Colonic mucosa (tissue), 4 donors: Measurements from ENCODE around the gene CLCA2. TPM values are rescaled to one million over a fixed set of nuclear protein-coding genes. Genes with fewer than 3 reads are reported as not detected.
A peak's percentile ranks its signal among the peaks of the same experiment; 100 is the strongest.

Source experiments
- DNase-seq: peaks from one replicate; pipeline ENCODE4 v3.0.0-alpha.2; 2020
- H3K27ac ChIP-seq: fragments of 200-600 bp; one replicate; pipeline ENCODE4 v1.8.0; 2021
- H3K27me3 ChIP-seq: fragments of 200-600 bp; one replicate; pipeline ENCODE4 v1.8.0; 2021
- H3K36me3 ChIP-seq: fragments of 200-600 bp; one replicate; pipeline ENCODE4 v1.8.0; 2021
- H3K4me1 ChIP-seq: fragments of 200-600 bp; one replicate; pipeline ENCODE4 v1.8.0; 2021; ENCODE audit warnings: mild to moderate bottlenecking
- H3K4me3 ChIP-seq: fragments of 200-600 bp; one replicate; pipeline ENCODE4 v1.8.0; 2021
- H3K9ac ChIP-seq, 2 donors: one replicate each; pipeline ENCODE4 v1.7.0; 2013; ENCODE audit warnings: control low read depth in 2 of 2, low read depth in 2 of 2, low read length in 2 of 2
- H3K9me3 ChIP-seq: fragments of 200-600 bp; one replicate; pipeline ENCODE4 v1.8.0; 2021
- CTCF ChIP-seq: fragments of 200-600 bp; IDR thresholded peaks from one replicate; pipeline ENCODE4 v1.8.0; 2022; ENCODE audit warnings: antibody characterized with exemption, mild to moderate bottlenecking
- intact Hi-C: fragments of 100-400 bp; cut with DNase I; formaldehyde crosslinking; loops from one replicate; pipeline ENCODE4 v1.14.1; 2022
- total RNA-seq, 2 donors: library from RNA; stranded (reverse); fragmentation: NEBNext Ultra II Directional in 1 of 2; extraction: Animal tissue kit (Norgen Biotek cat#: 25700) in 1 of 2; gene quantifications; one replicate each; pipeline ENCODE4 v1.2.1, GENCODE V29; 2021
- donor health status: healthy.
- donor health status: DM: no; HTN: no; CAD: no.
- donor health status: DM: no; HTN: no; CAD: no.

Gene CLCA2
- total RNA-seq, 2 donors from 2014 or later: 1.2 to 1.7 TPM

DNA sequence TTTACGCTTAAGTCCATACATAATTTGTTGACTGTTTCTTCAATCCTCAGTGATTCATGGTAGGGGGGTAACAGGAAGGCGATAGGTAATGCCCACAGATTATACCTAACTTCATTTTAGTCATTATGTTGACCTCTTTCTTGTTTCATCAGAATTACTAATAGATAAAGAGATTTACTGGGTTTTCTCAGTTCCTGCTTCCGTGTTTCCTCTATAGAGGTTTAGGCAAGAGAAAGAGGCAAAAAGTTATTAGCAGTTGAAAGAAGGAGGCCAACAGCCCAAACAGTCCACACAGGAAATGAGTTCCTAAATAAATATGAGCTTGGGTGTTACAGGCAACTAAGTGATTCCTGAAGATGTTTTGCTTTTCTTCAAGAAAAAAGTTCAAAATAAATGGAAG is 26.9 kb downstream of the CLCA2 start:
- Histone ChIP-seq H3K36me3 (no peaks in the 10 kb centered on the region), H3K27me3 (no peaks in the 10 kb centered on the region), H3K9me3 (no peaks in the 10 kb centered on the region), H3K4me3 (no peak overlapping the region), H3K27ac (no peak overlapping the region), H3K4me1 (no peaks in the 10 kb centered on the region), H3K9ac (no peak overlapping the region)
- no peak for TF ChIP-seq CTCF
- intact Hi-C loops: no loop called here
- no peak for DNase-seq

GRCh38 chr1:86453664-86454063 is 29.7 kb downstream of the CLCA2 start:
- Histone ChIP-seq H3K9ac (no peak overlapping the region), H3K27ac (no peak overlapping the region), H3K9me3 (no peaks in the 10 kb centered on the region), H3K4me3 (no peak overlapping the region), H3K27me3 (no peaks in the 10 kb centered on the region), H3K4me1 (no peaks in the 10 kb centered on the region), H3K36me3 (no peaks in the 10 kb centered on the region)
- intact Hi-C loops: no loop called here
- no peak for TF ChIP-seq CTCF
- no peak for DNase-seq

DNA sequence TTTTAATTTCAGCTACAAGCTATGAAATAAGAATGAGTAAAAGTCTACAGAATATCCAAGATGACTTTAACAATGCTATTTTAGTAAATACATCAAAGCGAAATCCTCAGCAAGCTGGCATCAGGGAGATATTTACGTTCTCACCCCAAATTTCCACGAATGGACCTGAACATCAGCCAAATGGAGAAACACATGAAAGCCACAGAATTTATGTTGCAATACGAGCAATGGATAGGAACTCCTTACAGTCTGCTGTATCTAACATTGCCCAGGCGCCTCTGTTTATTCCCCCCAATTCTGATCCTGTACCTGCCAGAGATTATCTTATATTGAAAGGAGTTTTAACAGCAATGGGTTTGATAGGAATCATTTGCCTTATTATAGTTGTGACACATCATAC is 31.1 kb downstream of the CLCA2 start:
- Histone ChIP-seq H3K27ac (no peak overlapping the region), H3K9me3 (no peaks in the 10 kb centered on the region), H3K9ac (no peak overlapping the region), H3K27me3 (no peaks in the 10 kb centered on the region), H3K36me3 (no peaks in the 10 kb centered on the region), H3K4me1 (no peaks in the 10 kb centered on the region), H3K4me3 (no peak overlapping the region)
- intact Hi-C loops: no loop called here
- no peak for TF ChIP-seq CTCF
- DNase-seq: no peak

DNA sequence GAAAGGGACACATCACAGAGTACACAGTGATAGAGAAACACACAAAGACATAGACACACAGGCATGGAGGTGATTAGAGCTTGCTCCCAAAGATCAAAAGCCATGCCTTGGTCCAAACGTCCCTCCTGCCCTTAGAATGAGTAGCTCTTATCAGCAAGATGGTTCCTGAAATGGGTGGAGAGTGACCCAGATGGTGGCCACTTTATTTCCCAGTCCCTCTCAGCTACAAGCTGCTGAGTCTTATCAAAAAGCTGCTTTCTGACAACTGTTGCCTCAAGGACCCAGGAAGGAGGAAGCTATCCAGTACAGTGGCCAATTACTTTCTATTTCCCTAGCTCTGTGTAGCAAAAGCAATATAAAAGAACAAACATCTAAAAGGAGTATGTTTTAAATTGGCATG is 37.0 kb downstream of the CLCA2 start:
- no peak overlapping the region for H3K4me3 ChIP-seq
- intact Hi-C loops: no loop called here
- H3K9ac ChIP-seq: no peak overlapping the region
- peak overlapping the region; percentile 40 for H3K27ac ChIP-seq
- peaks cover 4% of the 10 kb centered on the region for H3K4me1 ChIP-seq
- no peaks in the 10 kb centered on the region for H3K36me3 ChIP-seq
- TF ChIP-seq CTCF: no peak
- peak; percentile 38 for DNase-seq
- H3K27me3 ChIP-seq: no peaks in the 10 kb centered on the region
- no peaks in the 10 kb centered on the region for H3K9me3 ChIP-seq

GRCh38 chr1:86461482-86461881 is 37.5 kb downstream of the CLCA2 start:
- peak overlapping the region; percentile 40 for H3K27ac ChIP-seq
- no peak overlapping the region for H3K9ac ChIP-seq
- no peaks in the 10 kb centered on the region for H3K36me3 ChIP-seq
- intact Hi-C loops: no loop called here
- H3K4me3 ChIP-seq: no peak overlapping the region
- no peaks in the 10 kb centered on the region for H3K27me3 ChIP-seq
- DNase-seq: no peak
- H3K9me3 ChIP-seq: no peaks in the 10 kb centered on the region
- TF ChIP-seq CTCF: no peak
- H3K4me1 ChIP-seq: peaks cover 4% of the 10 kb centered on the region

GRCh38 chr1:86464819-86465218 is 40.8 kb downstream of the CLCA2 start:
- H3K9ac ChIP-seq: no peak overlapping the region
- DNase-seq: no peak
- H3K4me1 ChIP-seq: peaks cover 4% of the 10 kb centered on the region
- no peak for TF ChIP-seq CTCF
- intact Hi-C loops: no loop called here
- H3K9me3 ChIP-seq: no peaks in the 10 kb centered on the region
- H3K4me3 ChIP-seq: no peak overlapping the region
- H3K27ac ChIP-seq: no peak overlapping the region
- H3K36me3 ChIP-seq: no peaks in the 10 kb centered on the region
- no peaks in the 10 kb centered on the region for H3K27me3 ChIP-seq
